Stimulated activated CD4-positive, alpha-beta T cell treated with anti-CD3 and anti-CD28 coated beads, Interleukin-4, amount 100 ng/mL, for 24 hours (primary cell): ENCODE data around the gene FBRSL1.
"Not testable (repeated sequence)": the region's sequence is repeated elsewhere in the genome, so short reads cannot be mapped to it uniquely, and the experiment has no call there.

Source experiments
- DNase-seq: peaks from one replicate; pipeline ENCODE4 v3.0.0-alpha.2; 2020

The FBRSL1 gene

DNA sequence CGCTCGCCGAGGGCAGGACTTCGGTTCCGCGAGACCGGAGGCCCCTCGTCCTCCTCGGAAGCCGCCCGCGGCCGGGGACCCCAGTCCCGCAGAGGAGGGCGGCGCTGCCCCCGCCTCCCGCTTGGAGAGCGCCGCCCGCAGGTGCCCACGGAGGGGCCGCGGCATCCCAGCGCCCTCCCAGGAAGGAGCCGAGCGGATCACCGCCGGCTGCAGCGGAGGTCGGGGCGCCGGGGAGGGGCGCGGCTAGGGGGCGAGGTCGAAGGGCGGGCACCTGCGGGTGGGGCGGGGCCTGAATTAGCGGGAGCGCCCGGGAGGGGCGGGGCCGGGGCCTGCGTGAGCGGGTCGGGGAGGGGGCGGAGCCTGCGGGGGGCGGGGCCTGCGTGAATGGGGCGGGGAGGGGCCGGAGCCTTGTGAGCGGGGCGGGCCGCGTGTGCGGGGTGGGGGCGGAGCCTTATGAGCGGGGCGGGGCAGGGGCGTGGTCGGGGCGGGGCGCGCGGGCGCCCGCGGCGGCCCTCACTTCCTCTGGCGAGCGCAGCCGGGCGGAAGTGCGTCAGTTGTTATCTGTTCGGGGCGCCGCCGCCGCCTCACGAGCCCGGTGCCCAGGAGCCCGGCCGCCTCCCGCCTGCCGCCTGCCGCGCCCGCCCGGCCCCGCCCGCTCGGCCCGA is at the start of gene FBRSL1:
FBRSL1 (plus strand) TSS at position 550 of the 665 bp plus-strand sequence.
- DNase-seq: peak; percentile 91

DNA sequence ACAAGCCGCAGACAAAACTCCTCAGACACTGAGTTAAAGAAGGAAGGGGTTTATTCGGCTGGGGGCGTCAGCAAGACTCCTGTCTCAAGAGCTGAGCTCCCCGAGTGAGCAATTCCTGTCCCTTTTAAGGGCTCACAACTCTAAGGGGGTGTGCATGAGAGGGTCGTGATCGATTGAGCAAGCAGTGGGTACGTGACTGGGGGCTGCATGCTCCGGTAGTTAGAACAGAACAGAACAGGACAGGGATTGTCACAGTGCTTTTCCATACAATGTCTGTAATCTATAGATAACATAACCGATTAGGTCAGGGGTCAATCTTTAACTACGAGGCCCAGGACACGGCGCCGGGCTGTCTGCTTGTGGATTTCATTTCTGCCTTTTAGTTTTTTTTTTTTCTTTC is 49.5 kb upstream of the FBRSL1 start:
- DNase-seq: not testable (repeated sequence)

DNA sequence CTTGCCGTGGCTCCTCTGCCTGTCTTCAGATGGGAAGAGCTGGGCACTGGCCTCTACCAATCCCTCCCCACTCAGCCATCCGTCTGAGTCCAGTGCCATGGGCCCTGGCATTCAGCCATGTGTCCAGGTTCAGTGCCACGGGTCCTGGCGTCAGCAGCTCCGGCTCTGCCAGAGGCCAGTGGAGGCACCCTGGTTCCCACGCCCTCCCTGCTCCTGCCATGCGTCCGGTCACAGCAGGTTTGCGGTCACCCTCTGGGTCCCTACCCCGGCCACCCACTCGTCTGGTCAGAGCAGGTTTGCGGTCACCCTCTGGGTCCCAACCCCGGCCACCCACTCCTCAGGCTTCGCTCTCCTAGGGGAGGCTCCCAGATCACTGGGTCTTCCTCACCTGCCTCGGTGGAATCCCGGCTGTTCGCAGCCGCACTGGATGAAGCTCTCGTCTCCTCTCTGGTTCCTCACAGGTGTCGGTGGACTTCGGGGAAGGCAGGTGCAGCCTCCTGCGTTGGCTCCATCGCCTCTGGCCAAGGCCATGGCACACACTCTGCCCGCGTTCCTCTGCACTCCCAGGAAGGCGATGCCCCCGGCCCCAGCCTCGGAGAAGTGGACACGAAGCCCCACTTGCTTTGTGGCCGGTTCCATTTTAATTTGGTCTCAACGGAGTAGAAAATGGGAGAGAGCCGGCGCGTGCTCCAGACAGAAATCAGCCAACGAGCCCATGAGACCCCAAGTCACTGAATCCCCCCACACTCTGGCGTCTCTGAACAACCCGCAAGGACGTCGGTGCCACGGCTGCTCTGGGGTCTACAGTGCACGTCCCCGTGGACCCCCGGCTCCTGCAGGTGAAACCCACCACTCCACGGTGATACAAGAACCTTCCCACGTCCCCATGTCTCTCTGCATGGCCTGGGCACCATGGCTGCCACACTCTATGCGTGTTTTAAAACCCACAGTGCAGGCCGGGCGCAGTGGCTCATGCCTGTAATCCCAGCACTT is 47.8 kb upstream of the FBRSL1 start:
- DNase-seq: no peak

DNA sequence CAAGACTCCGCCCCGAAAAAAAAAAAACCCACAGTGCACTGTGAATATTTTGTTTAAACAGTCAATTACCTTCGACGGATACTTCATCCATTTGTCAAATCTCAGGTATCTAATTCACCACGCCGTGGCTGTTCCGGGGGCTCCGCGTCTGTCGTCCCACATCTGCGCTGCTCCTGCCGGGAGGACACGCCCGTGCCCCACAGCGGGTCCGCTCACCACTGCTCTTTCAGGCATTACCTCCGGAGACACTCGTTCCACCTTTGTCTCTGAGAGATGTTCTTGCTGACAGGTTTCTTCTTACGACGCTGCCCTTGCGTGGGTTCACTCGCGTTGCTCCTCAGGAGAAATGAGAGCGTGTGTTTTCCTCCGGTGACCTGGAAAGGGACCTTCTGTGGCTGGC is 46.9 kb upstream of the FBRSL1 start:
- DNase-seq: no peak

DNA sequence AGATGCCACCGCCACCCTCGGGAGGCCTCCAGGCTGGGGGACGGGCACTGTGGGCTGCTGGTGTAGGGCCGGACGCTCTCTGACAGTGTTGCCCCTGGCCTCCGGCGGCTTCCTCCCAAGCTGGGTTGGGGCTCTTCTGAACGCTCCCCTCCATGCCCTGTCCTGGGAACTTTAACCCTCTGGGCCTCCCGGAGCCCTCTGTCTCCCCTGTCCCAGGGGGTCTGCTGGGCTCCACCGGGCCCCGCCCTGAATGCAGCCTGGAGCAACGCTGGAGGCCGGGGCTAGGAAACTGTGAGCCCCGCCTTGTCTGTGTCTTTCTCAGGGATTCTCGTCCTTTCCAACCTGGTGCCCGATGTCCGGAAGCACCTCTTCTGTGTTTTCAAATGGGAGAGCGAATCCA is 45.7 kb upstream of the FBRSL1 start:
- no peak for DNase-seq

DNA sequence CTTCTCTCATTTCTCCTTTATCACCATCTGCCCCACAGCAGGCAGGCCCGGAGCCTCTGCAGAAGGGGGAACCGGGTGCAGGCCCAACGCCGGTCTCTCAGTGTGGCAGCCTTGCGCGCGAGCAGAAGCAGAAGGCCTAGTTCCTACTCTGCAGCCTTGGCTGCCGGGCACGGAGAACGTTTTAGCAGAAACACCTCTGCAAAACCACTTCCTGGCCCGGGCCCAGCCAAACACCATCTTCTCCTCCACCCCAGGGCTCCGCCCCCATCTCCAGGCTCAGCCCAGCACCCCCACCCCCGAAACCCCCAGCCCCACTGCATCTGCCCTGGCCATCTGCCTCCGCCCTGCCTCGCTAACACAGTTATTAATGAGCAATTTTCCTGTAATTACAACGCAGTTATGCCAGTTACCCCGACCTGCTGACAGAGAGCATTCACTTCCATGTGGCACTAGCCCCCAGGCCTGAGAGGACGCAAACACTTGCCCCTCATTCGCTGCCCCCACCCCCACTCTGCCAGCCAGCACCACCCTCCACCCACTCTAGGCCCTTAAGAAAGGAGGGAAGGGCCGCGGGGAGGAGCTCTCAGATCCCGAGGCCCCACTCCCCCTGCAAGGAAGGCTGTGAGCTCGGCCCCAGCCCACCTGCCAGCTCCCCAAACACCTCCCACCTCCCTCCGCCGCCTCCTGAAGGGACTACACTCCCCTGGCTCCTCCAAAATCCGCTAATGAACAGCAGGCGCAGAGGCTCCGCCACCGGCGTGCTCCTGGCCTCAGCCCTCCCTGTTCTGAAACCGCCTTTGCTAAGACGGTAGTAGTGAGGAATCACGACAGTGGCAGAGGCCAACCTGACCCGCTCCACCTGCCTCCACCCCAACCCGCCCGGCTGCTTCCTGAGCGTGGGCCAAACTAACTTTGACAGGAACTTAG is 44.7 kb upstream of the FBRSL1 start:
- peak; percentile 84 for DNase-seq

DNA sequence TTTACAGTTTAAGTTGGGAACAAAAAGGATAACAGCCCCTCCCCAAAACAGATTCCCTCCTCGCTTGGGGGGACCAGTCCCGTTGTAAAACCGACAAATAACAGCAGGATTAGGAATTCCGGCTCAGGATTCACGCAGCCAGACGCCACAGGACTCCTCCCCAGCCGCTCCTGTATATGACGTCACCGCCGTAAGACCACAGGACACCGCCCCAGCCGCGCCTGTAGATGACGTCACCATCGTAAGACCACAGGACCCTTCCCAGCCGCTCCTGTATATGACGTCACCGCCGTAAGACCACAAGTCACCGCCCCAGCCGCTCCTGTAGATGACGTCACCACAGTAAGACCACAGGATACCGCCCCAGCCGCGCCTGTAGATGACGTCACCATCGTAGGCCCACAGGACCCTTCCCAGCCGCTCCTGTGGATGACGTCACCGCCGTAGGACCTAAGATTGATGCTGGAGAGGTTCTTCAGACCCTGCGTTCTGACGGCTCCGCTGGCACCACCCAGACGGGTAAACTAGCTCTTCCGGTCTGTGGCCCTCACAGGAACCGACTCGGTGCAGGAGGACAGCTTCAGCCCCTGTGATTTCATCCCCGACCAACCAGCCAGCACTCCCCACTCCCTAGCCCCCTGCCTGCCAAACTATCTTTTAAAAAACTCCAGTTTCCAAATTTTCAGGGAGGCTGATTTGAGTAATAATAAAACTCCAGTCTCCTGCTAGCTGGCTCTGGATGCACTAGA is 43.9 kb upstream of the FBRSL1 start:
- peak; percentile 68 for DNase-seq

DNA sequence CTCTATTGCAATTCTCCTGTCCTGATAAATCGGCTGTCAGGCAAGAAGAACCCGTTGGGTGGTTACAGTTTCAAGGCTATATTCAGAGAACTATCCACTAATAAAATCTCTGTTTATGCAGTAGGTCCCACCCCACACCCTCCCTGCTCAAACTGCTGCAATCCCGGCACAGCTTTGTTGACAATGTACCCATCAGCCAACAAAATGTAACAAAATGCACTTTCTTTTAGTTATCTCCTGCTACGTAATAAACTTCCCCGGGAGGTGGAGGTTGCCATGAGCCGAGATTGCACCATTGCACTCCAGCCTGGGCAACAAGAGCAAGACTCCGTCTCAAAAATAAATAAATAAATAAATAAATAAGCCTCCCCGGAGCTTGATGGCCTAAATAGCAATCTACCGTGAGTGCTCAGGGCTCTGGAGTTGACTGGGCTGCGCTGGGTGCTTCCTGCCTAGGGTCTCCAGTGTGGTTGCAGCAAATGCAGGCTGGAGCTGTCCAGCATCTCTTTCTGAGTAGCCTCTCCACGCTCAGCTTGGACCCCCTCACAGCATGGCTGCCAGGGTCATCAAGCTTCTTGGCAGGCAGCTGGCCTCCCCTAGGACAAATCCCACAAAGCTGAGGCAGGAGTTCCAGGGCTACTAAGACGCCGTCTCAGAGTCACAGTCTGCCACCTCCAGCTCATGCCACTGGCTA is 43.2 kb upstream of the FBRSL1 start:
- no peak for DNase-seq

DNA sequence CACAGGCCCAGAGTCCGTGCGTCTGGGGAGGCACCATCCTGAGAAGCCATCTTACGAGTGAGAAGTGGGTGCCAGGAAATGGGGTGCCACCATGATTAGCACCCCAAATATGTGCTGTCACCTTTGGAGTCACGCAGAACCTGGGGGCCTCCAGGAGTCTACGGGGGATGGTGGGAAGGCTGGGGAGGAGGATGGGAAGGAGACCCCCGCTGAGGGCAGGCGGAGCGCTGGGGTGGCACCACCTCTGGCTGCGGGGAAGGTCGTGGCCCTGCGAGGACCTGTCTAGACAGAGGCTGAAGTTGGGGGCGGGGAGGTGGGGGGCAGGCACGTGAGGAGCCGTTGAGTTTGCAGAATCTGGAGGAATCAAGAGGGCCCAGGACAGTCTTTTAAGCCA is 42.6 kb upstream of the FBRSL1 start:
- DNase-seq: no peak

DNA sequence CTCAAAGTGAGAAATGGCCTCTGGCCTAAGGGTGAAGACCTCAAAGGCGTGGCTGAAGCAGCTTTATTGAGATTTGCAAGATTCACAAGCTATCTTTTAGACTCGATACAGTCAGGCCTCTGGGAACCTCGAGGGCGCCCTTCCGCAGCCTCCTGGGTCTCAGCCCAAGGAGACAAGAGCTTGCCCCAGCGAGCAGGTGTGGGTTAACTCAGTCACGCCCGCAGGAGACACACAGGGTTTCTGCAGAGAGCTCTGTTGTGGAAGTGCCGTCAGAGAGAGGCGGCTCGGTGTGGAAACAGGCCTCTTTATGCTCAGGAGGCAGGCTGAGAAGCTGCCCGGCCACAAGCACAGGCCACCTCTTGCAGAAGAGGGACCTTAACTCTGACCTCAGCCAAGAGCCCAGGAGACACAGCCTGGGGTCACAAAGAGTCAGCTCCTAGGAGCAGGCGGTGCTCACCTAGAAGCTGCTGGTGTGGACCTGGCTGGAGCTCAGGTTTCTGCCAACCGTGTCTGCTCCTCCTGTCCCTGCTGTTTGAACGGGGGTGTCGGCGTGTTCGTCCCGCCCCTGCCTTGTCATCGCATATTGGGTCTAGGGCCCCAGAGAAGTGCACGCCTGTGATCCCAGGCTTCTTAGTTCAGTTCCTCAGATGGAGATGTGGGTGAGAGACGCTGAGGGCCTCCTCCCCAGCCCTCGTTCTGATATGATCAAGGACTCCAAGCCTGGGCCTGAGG is 42.1 kb upstream of the FBRSL1 start:
- DNase-seq: no peak

DNA sequence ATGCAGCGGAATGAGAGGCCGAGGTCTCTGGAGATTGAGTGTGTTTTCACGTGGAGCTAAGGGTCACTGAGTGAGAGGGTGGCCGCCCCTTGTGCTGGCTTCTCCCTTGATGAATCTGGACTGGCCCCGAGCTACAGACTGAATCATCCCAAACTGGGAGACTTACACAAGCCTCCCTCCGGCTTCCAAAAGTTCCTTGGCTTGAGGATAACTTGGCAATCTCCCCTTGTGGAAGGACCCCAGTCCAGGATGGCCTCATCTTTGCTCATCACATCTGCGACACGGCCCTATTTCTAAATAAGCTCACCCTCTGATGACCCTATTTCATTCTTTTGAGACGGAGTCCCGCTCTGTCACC is 41.5 kb upstream of the FBRSL1 start:
- no peak for DNase-seq

DNA sequence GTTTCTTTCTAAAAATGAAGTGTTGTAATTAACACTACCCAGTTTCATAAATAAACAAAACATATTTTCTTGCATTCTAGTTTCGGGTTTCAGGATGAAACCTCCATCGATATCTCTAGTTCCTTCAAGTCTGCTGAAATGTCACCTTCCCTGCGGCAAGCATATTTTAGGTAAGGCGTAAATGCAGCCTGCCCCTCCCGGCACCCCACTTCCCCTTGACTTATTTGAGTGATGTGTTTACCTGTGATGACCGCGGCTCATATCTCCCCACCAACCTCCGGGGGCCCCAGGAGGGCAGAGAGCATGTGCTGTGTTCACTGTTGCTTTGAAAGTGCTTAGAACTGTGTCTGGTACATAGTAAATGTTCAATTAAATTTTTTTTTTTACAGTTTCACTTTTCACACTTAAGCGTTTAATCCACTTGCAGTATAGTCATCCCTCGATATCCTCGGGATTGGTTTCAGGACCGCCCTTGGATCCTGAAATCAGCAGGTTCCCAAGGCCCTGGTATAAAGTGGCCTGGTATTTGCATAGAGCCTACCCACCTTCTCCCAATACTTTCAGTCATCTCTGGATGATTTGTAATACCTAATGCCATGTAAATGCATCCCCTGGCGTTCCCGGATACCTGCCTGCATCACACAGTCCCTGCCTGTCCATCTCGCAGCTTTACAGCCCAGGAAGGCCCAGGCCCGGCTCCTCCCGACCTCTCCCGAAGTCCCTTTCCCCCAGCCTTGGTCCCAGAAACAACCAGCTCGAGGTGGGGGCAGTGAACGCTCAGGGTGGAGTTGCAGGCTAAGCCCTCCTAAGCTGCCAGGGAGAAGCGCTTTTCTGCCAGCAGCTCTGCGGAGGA is 40.2 kb upstream of the FBRSL1 start:
- DNase-seq: no peak

DNA sequence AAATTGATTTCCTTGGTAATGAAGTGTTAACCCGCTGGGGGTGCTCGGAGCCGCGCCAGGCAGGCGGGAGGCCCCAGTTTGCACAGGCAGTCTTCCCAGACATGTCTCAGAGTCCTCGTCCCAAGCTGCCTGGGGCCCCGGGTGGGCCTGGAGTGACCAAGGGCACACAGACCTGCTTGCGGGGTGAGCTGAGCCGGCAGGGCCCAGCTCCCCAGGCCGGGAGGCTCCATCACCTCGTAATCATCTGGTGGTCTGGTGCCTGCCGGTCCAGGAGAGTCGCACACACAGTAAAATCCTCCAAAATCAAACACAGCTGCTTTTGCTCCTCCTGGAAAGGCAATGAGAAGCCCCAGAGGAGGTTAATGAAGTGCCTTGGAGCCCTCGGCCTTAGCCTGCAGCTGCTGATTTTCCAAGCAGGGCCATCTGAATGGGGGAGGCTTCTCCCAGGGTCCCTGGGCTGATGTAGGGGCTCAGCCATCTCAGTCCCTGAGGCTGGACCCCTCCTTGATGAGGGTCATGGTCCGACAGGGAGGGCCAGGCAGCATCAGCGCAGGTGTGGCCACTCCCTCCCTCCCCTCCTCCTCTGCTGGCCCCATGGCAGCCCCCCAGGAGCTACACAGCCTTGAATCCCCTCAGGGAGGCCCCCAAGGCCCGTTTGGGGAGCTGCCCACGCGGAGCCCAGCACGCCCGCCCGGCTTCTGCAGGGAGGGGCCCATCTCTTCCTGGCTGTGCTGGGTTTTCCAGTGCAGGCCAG is 39.4 kb upstream of the FBRSL1 start:
- no peak for DNase-seq

DNA sequence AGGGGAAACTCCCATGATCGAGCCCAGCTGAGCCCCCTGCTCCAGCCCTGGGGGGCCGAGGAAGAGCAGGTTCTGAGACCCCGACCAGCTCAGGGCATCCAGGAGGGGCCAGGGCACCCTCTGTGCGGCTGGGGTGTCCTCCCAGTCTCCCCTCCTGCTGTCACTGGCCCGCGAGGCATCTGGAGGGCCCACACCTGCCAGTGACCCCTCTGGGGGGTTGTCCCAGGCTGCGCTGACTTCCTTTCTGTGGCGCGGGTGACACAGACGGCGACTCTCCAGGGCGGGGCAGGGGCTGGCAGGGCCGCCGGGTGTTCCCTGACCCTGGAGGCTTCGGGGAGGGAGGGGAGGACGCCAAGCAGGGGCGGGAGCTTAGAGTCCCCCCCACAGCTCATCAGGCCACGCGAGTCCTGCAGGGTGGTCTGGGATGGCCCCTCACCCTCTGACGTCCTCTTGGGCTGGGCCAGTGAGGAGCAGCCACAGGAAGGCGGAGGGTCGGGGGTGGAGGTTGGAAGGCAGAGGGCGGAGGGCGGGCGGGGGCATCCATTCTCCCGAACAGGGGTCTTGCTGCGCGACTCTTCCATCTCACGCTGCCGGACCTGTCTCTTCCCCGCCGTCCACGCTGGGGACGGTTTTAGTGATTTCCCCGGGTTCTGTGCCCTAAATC is 38.6 kb upstream of the FBRSL1 start:
- no peak for DNase-seq

DNA sequence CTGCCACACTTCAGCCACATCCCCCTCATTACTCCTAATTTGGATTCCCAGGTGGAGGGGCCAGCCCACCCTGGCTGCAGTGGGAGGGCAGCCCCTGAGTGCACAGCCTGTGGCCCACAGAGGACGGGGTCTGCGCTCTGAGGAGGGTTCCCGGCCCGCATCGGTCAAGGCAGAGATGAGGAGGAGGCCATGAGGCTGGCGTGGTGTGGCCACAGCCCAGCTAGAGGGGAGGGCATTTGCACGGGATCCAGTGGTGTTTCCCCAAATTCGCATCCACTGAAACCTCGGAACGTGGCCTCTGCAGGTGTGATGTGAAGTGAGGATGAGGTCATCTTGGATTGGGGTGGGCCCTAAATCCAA is 38.1 kb upstream of the FBRSL1 start:
- no peak for DNase-seq

DNA sequence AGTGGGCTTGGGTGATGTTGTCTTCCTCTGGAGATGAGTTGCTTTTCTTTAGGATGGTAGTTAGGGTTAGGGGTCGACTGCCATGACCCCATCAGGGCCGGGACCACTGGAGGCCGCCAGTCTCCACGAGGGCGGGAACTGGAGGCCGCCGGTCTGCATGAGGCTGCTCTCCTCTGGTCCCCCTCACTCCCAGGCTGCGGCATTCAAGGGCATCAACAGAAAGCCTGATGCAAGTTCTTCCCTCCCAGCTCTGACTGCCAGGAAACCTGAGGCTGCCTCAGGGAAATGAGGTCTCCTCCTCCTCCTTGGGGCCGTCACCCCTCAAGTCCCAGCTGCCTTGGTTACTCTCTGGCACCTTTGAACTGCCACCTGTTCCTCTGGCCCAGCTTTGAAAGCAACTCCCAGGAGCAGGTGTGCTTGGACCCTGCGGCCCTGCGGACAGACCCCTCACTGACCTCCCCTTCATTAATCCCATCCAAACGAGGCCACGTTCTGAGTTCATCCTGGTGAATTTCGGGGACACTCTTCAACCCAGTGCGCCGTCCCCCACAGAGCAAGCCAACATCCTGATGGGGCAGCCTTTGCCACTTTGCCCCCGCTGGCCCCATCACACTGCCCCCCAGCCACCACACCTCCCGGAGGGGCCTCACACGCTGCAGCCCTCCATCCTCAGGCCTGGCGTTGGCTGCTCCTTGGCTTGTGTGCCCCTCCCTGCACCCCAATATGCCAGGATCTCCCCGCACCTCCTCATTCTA is 37.2 kb upstream of the FBRSL1 start:
- DNase-seq: no peak

DNA sequence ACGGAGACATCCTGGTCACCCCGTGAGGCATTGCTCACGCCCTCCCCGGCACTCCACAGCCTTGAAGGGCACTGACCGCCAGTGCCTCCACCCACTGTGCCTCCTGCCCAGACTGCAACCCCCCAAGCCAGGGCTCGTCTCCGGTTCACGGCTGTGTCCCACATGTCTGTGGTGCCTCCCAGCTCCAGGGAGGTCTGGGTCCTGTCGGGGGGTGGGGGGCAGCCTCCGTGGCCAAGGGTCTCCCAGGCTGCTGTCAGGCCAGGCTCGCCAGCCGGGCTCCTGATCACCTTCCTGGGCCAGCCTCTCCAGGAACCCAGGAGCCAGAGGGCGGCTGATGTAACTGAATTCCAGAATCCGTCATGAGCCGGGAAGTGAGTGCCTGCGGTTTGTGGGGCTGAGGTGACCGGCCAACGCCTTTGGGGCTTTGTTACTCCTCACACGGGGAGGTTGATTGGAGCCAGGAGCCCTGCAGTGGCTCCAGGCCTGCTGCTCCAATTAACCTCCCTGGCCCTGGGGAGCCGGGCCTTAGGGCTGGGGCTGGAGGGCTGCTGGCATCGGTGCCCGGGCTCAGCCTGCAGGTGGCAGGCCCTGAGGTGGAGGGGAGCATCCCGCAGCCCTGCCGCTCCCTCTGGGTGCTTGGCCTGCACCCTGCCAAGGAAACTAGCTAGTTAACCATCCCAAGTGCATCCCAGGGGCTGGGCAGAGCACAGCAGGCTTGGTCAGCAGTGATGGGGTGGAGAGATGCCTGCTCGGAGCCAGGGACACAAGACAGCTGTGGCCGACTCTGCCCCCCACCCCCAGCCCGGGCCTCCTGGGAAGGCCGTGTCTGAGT is 36.4 kb upstream of the FBRSL1 start:
- no peak for DNase-seq
